HL-60 (cell line): Measurements from ENCODE around the gene NOS1AP.

ENCODE experiments used
- POLR2AphosphoS5 ChIP-seq: IDR thresholded peaks from 2 replicates; pipeline ENCODE4 v1.6.1; 2012; ENCODE audit warnings: low read depth
- REST ChIP-seq: IDR thresholded peaks from 2 replicates; pipeline ENCODE4 v1.6.1; 2012; ENCODE audit warnings: low read depth; ENCODE audit not compliant: insufficient replicate concordance
- SPI1 ChIP-seq: IDR thresholded peaks from 2 replicates; pipeline ENCODE4 v1.6.1; 2012; ENCODE audit warnings: low read depth, mild to moderate bottlenecking, borderline replicate concordance
- TF ChIP-seq, protein P1 (sequence below): IDR thresholded peaks from one replicate; pipeline ENCODE4 v1.5.1; 2011; ENCODE audit warnings: low read length, control low read depth, inconsistent platforms; ENCODE audit not compliant: insufficient read depth

DNA sequence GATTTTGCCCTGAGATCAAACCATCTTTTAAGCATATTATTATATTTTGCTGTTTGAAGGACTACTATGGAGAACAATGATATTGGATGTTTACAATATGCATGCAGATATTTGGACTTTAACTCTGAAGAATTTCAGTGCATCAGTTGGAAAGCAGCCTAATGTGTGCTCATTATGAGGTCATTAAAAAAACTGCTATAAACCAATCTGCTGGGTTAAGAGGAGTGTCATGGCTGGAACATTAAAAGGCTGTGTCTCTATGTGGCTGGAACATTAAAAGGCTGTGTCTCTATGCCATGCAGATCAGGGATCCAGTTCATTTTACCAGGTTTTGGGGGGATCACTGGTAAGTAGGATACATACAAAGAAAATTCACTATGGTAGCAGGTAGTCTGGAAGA lies 229.5 kb downstream of the NOS1AP start:
- TF ChIP-seq, protein P1, sequence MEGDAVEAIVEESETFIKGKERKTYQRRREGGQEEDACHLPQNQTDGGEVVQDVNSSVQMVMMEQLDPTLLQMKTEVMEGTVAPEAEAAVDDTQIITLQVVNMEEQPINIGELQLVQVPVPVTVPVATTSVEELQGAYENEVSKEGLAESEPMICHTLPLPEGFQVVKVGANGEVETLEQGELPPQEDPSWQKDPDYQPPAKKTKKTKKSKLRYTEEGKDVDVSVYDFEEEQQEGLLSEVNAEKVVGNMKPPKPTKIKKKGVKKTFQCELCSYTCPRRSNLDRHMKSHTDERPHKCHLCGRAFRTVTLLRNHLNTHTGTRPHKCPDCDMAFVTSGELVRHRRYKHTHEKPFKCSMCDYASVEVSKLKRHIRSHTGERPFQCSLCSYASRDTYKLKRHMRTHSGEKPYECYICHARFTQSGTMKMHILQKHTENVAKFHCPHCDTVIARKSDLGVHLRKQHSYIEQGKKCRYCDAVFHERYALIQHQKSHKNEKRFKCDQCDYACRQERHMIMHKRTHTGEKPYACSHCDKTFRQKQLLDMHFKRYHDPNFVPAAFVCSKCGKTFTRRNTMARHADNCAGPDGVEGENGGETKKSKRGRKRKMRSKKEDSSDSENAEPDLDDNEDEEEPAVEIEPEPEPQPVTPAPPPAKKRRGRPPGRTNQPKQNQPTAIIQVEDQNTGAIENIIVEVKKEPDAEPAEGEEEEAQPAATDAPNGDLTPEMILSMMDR: no peak
- TF ChIP-seq POLR2AphosphoS5 (no peak), REST (no peak), SPI1 (no peak)
